ENCODE data around the gene TRPV5.
A peak's percentile ranks its signal among the peaks of the same experiment; 100 is the strongest.

Gene TRPV5

DNA sequence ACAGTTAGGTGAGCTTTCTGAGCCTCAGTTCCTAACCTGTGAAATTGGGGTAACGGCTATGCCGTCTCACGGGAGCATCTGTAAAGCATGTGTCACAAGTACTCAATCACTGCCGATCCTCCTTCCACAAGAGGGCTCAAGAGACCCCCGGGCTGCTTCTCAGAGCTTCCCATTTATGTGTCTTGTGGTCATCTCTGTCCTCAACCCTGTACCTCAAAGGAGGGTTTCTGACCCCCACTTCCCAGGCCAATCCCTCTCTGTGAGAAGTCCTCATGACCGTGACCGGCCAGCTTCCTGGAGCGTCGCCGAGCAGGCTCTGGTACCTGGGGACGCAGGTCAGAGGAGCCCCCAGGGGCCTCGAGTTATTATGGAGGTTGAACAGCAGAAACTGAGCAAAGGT lies 510 bp upstream of the TRPV5 start:
- TF ChIP-seq, protein P1, sequence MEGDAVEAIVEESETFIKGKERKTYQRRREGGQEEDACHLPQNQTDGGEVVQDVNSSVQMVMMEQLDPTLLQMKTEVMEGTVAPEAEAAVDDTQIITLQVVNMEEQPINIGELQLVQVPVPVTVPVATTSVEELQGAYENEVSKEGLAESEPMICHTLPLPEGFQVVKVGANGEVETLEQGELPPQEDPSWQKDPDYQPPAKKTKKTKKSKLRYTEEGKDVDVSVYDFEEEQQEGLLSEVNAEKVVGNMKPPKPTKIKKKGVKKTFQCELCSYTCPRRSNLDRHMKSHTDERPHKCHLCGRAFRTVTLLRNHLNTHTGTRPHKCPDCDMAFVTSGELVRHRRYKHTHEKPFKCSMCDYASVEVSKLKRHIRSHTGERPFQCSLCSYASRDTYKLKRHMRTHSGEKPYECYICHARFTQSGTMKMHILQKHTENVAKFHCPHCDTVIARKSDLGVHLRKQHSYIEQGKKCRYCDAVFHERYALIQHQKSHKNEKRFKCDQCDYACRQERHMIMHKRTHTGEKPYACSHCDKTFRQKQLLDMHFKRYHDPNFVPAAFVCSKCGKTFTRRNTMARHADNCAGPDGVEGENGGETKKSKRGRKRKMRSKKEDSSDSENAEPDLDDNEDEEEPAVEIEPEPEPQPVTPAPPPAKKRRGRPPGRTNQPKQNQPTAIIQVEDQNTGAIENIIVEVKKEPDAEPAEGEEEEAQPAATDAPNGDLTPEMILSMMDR (IDR thresholded peaks at IDR 0.05; ENCODE audit: control insufficient read depth, extremely low read depth, insufficient read depth) = no peak
- H3K4me3 ChIP-seq (ENCODE audit: low read depth, low read length) = no peak overlapping the region

DNA sequence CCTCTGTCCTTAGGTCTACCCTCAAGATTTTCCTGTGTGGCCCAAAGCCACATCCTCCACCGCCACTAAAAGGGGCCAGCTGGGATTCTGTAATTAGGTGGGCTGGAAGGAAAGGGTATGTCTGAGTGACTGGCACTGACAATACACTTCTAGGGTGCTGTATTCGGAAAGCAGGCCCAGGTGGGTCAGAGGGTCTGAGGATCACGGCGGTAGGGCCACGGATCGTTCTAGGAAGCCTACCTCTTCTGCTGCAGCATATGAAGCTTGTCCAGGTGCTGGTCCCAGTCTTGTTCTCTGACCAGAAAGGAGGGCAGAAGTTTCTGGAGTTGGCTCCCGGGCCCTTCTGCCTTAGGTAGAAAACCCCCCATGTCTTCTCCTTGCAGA lies 462 bp downstream of the TRPV5 start:
- H3K4me3 ChIP-seq (ENCODE audit: low read depth, low read length) = no peak overlapping the region
- no peak for DNase-seq (ENCODE audit: low read depth)
- TF ChIP-seq, protein P1 (IDR thresholded peaks at IDR 0.05; ENCODE audit: control insufficient read depth, extremely low read depth, insufficient read depth) = no peak

More for the DNA sequence above, 510 bp upstream of the TRPV5 start:
- DNase-seq (ENCODE audit: low read depth) = no peak

DNA sequence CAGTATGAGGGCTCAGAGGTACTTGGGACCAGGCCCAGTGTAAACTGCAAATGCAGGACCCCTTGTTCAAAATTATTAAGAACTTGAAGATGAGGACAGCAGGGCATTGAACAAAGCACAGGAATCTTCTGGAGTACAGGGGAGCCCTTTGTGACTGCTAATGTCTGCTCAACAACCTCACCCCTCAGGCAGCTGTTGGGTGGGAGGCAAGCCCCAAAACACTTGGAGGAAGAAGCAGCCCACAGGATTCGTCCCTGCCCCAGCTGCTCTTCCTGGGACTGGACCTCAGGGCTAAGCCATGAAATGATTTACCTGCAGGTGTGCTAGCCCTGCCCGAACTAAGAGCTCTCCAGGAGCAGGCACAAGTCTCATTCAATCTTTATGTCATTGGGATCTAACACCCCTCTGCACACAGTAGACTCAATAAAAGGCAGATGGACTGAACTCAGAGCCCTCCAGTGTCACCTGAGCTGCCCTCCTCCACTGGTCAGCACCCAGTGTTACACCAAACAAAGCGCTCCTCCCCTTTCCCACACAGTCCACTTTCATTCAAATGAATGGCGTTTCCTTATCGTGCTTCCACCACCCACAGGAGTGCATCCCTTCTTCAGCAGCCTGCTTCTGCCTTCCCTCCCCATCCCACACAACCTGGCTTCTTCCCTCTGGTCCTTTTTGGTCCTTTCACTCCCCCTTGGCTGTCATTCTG lies 1.0 kb downstream of the TRPV5 start:
- no peak overlapping the region for H3K4me3 ChIP-seq (ENCODE audit: low read depth, low read length)
- TF ChIP-seq, protein P1 (IDR thresholded peaks at IDR 0.05; ENCODE audit: control insufficient read depth, extremely low read depth, insufficient read depth) = no peak
- DNase-seq (ENCODE audit: low read depth) = no peak

- TF ChIP-seq, protein P1 (IDR thresholded peaks at IDR 0.05; ENCODE audit: control insufficient read depth, extremely low read depth, insufficient read depth) = no peak
- no peak overlapping the region for H3K4me3 ChIP-seq (ENCODE audit: low read depth, low read length)
- DNase-seq (ENCODE audit: low read depth) = no peak
Observed at GRCh38 chr7:142930126-142930730, 3.3 kb downstream of the TRPV5 start.

DNA sequence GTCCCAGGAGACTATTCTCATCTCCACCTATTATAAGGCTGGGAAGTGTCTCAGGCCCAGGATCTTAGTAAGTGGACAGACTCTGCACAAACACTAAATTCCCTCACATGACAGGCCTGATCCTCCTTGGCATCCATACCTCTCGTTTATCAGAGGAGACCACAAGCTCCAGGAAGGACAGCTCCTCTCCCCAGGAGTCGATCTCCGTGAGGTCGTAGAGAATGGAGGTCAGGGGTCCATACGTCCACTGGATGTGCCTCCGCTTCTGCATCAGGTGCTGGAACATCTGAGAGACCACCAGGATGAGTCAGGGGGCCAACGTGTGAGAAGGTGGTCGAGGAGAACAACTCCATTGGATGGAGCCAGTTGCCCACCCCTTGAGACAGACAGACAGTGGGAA lies 5.6 kb downstream of the TRPV5 start:
- TF ChIP-seq, protein P1 (IDR thresholded peaks at IDR 0.05; ENCODE audit: control insufficient read depth, extremely low read depth, insufficient read depth) = no peak
- DNase-seq (ENCODE audit: low read depth) = no peak
- H3K4me3 ChIP-seq (ENCODE audit: low read depth, low read length) = no peak overlapping the region

DNA sequence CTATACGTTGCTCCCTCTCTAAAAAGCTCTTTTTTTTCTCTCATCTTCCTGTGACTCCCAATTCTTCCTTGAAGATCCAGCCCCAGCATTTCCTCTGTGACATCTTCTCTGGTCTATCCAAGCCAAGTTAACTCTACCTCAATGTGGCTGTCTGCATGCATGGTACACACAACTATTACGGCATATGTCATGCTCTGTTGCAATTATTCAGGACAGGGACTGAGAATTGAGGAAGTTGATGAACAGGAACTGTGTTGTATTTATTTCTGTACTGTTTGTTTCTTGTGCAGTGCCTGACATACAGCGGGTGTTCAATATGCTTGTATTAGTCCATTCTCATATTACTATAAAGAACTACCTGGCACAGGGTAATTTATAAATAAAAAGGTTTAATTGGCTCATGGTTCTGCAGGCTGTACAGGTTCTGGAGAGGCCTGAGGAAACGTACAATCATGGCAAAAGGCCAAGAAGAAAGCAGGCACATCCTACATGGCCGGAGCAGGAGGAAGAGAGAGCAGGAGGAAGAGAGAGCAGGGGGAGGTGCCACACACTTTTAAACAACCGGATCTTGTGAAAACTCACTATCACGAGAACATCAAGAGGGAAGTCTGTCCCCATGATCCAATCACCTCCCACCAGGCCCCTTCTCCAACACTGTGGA lies 6.3 kb downstream of the TRPV5 start:
- TF ChIP-seq, protein P1 (IDR thresholded peaks at IDR 0.05; ENCODE audit: control insufficient read depth, extremely low read depth, insufficient read depth) = no peak
- H3K4me3 ChIP-seq (ENCODE audit: low read depth, low read length) = no peak overlapping the region
- DNase-seq (ENCODE audit: low read depth) = peak; percentile 84

All from LNCaP clone FGC (cell line).